DOHH2 (cell line): ENCODE measurements around the gene MRPL38.

Experiments
- H3F3A ChIP-seq: fragments of 200-600 bp; sonication (generic), shearing (Covaris generic); 2 replicates; pipeline ENCODE4 v1.6.0; 2016; ENCODE audit warnings: antibody characterized with exemption, mild to moderate bottlenecking; ENCODE audit not compliant: control insufficient read depth, insufficient read depth
- H3K27ac ChIP-seq: fragments of 200-600 bp; sonication (generic); 2 replicates; pipeline ENCODE4 v1.5.1; 2014; ENCODE audit warnings: low read depth, mild to moderate bottlenecking, low read length, moderate library complexity
- H3K27me3 ChIP-seq: fragments of 200-600 bp; sonication (generic); 2 replicates; pipeline ENCODE4 v1.6.1; 2014; ENCODE audit warnings: mild to moderate bottlenecking, low read length, mixed read lengths; ENCODE audit not compliant: control insufficient read depth
- H3K36me3 ChIP-seq: fragments of 200-600 bp; sonication (generic); 2 replicates; pipeline ENCODE4 v1.6.1; 2014; ENCODE audit warnings: mild to moderate bottlenecking, low read length, moderate library complexity, mixed read lengths; ENCODE audit not compliant: control insufficient read depth
- H3K4me1 ChIP-seq: fragments of 200-600 bp; sonication (generic); 2 replicates; pipeline ENCODE4 v1.6.1; 2014; ENCODE audit warnings: mild to moderate bottlenecking, low read length, mixed read lengths; ENCODE audit not compliant: control insufficient read depth
- H3K4me2 ChIP-seq: fragments of 200-600 bp; sonication (generic); 2 replicates; pipeline ENCODE4 v1.6.0; 2014; ENCODE audit warnings: mild to moderate bottlenecking, low read length, moderate library complexity
- H3K4me3 ChIP-seq: fragments of 200-600 bp; sonication (generic); 2 replicates; pipeline ENCODE4 v1.5.1; 2014; ENCODE audit warnings: mild to moderate bottlenecking, low read length, mixed read lengths
- H3K79me2 ChIP-seq: fragments of 200-600 bp; sonication (generic); 2 replicates; pipeline ENCODE4 v1.6.1; 2014; ENCODE audit warnings: mild to moderate bottlenecking, low read length, mixed read lengths; ENCODE audit not compliant: control insufficient read depth
- H3K9me2 ChIP-seq: fragments of 200-600 bp; sonication (generic); replicated peaks from 2 replicates; pipeline ENCODE4 v1.6.1; 2014; ENCODE audit warnings: mild to moderate bottlenecking, low read length, mixed read lengths; ENCODE audit not compliant: control insufficient read depth
- H3K9me3 ChIP-seq: fragments of 200-600 bp; sonication (generic); 2 replicates; pipeline ENCODE4 v1.6.1; 2014; ENCODE audit warnings: antibody characterized with exemption, low read length, mixed read lengths; ENCODE audit not compliant: control insufficient read depth, insufficient read depth
- H4K20me1 ChIP-seq: fragments of 200-600 bp; sonication (generic); 2 replicates; pipeline ENCODE4 v1.6.0; 2014; ENCODE audit warnings: low read depth, mild to moderate bottlenecking, antibody characterized with exemption, low read length, moderate library complexity; ENCODE audit not compliant: control insufficient read depth, insufficient read depth
- CTCF ChIP-seq: fragments of 200-600 bp; sonication (generic); IDR thresholded peaks from one replicate; pipeline ENCODE4 v1.5.1; 2014; ENCODE audit warnings: antibody characterized with exemption, mild to moderate bottlenecking, low read depth, low read length; ENCODE audit not compliant: poor library complexity, severe bottlenecking
- EZH2phosphoT487 ChIP-seq: fragments of 200-600 bp; sonication (generic); IDR thresholded peaks from 2 replicates; pipeline ENCODE4 v1.6.1; 2017; ENCODE audit warnings: borderline replicate concordance, mild to moderate bottlenecking, antibody characterized with exemption, low read length, moderate library complexity, mixed read lengths

The MRPL38 gene

GRCh38 chr17:75941442-75941819 is 36.7 kb upstream of the MRPL38 start:
- no peaks in the 10 kb centered on the region for H3K9me2 ChIP-seq
- H3K4me2 ChIP-seq: peak overlapping the region; percentile 74
- no peak overlapping the region for H3K27ac ChIP-seq
- H3K36me3 ChIP-seq: peaks cover 4% of the 10 kb centered on the region; the same call in 1 of the 2 replicates
- H3K27me3 ChIP-seq: no peaks in the 10 kb centered on the region
- H4K20me1 ChIP-seq: no peaks in the 10 kb centered on the region
- TF ChIP-seq CTCF (no peak), EZH2phosphoT487 (no peak)
- H3K9me3 ChIP-seq: no peaks in the 10 kb centered on the region
- H3K4me1 ChIP-seq: peaks cover 18% of the 10 kb centered on the region
- peak overlapping the region; percentile 93 for H3K4me3 ChIP-seq
- H3K79me2 ChIP-seq: peaks cover 5% of the 10 kb centered on the region; the same call in 1 of the 2 replicates
- peaks cover 7% of the 10 kb centered on the region; the same call in 1 of the 2 replicates for H3F3A ChIP-seq

- peaks cover 3% of the 10 kb centered on the region; the same call in 1 of the 2 replicates for H3K36me3 ChIP-seq
- no peaks in the 10 kb centered on the region for H3K9me3 ChIP-seq
- H3K27ac ChIP-seq: no peak within 1 kb of the TSS
- peak within 1 kb of the TSS; percentile 93 for H3K4me3 ChIP-seq
- no peaks in the 10 kb centered on the region for H3K27me3 ChIP-seq
- H3K4me2 ChIP-seq: peak within 1 kb of the TSS; percentile 74
- TF ChIP-seq EZH2phosphoT487 (no peak), CTCF (no peak)
- H3K9me2 ChIP-seq: no peaks in the 10 kb centered on the region
- no peaks in the 10 kb centered on the region for H4K20me1 ChIP-seq
- H3K79me2 ChIP-seq: peaks cover 5% of the 10 kb centered on the region; the same call in 1 of the 2 replicates
- peaks cover 18% of the 10 kb centered on the region for H3K4me1 ChIP-seq
- peaks cover 6% of the 10 kb centered on the region; the same call in 1 of the 2 replicates for H3F3A ChIP-seq
Measured at GRCh38 chr17:75940727-75941441, 36.2 kb upstream of the MRPL38 start, which contains the start of gene FBF1. Gene FBF1 (minus strand): TSS chr17:75941042. CDS start chr17:75938149, 2,893 bp downstream.

GRCh38 chr17:75937652-75938051 is 33.0 kb upstream of the MRPL38 start:
- Histone ChIP-seq H3K27ac (no peak overlapping the region), H3K4me2 (no peak overlapping the region), H3K4me1 (peaks cover 18% of the 10 kb centered on the region), H4K20me1 (no peaks in the 10 kb centered on the region), H3F3A (no peaks in the 10 kb centered on the region), H3K4me3 (no peak overlapping the region), H3K36me3 (no peaks in the 10 kb centered on the region), H3K79me2 (peaks cover 5% of the 10 kb centered on the region; the same call in 1 of the 2 replicates), H3K9me2 (no peaks in the 10 kb centered on the region), H3K9me3 (no peaks in the 10 kb centered on the region), H3K27me3 (no peaks in the 10 kb centered on the region)
- TF ChIP-seq EZH2phosphoT487: no peak
- TF ChIP-seq CTCF: no peak
